ENCODE results near the gene PHF21A. TPM values are rescaled to one million over a fixed set of nuclear protein-coding genes. Genes with fewer than 3 reads are reported as not detected.
"Not testable (repeated sequence)": the region's sequence is repeated elsewhere in the genome, so short reads cannot be mapped to it uniquely, and the experiment has no call there.

Gene PHF21A
- total RNA-seq, 1 donor from 2014 or later = 26.3 TPM

DNA sequence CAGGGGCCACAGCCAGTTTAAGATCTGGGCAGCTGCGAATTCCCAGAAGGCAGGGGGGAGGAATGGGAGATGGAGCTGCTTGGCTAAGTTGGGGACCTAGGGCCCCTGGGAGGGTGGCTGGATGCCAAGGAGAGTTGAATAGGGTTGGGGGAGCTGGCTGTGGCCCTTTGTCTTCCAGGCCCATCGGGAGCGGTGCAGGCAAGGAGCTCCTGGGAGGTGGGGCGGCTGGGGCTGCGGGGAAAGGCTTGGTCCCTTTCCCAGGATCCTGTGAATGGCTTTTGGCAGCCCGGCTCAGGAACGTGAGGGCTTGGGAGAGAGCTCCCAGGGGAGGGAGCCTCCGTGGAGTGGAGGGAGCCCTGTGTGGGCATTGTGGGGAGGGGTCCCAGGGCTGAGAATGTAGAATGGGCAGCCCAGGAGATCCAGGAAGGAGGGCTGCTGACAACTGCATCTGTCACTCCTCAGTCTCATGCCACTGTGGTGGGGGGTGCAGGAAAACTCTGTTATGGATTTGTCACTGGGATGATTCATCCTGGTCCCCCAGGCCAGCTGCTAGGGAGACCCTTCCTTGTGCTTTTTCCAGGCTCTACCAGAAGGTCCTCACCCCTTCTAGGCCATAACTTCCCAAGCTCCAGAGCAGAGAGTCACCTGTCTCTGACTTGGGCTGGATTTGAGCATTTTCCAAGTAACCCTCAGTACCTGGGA is 220.2 kb downstream of the PHF21A start:
- DNase-seq = no peak

GRCh38 chr11:45900175-45900800 is 221.0 kb downstream of the PHF21A start:
- not testable (repeated sequence) for DNase-seq

DNA sequence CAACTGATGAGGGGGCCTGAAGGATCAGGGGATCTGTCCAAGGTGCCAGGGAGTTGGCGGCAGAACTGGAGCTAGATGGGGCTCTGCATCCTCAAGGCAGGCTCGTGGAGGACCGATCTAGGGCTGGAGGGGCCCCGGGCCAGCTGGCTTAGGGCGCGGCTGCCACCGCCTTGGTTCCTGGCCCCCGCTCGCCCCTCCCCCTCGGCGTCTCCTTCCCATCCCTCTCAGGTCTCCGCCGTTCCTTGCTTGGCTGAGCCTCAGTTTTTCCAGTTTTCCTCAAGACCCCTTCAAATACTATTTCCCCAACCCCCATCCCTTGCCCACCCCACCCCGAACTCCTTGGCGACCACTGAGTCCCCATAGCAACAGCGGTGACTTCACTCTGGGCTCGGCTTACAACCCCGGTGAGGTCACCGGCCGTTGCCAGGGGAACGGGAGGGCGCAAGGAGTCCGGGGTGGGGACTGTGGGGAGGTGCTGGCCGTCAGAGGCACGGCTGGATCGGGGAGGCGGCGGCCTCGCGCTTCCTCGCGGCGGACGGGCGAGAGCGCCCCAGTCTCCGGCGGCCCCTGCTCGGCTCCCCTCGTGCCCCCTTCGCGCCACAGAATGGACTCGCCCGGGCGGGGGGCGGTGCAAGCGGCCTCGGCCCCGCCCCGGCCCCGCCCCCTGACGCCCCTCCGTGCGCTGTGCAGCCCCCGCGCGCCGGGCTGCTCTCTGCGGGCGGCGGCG is 221.6 kb downstream of the PHF21A start:
- peak; percentile 73 for DNase-seq

GRCh38 chr11:45899086-45899447 is 222.2 kb downstream of the PHF21A start:
- no peak for DNase-seq

DNA sequence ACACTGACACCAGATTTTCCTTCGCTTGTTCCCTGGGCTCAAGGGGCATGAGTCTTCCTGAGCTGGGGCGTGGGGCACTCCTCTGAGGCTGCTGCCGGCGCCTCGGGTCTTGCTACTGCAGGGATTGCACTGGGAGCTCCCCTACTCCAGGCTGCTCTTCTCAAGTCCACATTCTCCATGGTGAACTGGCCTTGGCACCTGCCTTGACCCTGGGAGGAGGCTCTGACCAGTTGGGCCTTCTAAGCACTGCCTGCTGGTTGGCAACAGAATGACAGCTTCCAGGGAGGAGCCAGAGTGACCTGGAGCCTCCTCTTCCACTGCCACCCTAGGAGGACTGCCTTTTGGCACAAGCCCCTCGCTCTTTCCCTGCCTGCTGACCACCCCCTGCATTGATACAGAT is 223.7 kb downstream of the PHF21A start:
- DNase-seq = no peak

- no peak for DNase-seq
Observed at GRCh38 chr11:45896422-45896984, 224.8 kb downstream of the PHF21A start.

GRCh38 chr11:45895553-45896259 is 225.5 kb downstream of the PHF21A start:
- no peak for DNase-seq

GRCh38 chr11:45894555-45895247 is 226.6 kb downstream of the PHF21A start:
- no peak for DNase-seq

- DNase-seq = no peak
Observed at GRCh38 chr11:45892856-45893255, 228.4 kb downstream of the PHF21A start.

- no peak for DNase-seq
Observed at GRCh38 chr11:45890886-45891550, 230.2 kb downstream of the PHF21A start.

GRCh38 chr11:45889966-45890365 is 231.3 kb downstream of the PHF21A start:
- no peak for DNase-seq

GRCh38 chr11:45889555-45889954 is 231.7 kb downstream of the PHF21A start:
- no peak for DNase-seq

GRCh38 chr11:45887587-45887986 is 233.7 kb downstream of the PHF21A start:
- no peak for DNase-seq

DNA sequence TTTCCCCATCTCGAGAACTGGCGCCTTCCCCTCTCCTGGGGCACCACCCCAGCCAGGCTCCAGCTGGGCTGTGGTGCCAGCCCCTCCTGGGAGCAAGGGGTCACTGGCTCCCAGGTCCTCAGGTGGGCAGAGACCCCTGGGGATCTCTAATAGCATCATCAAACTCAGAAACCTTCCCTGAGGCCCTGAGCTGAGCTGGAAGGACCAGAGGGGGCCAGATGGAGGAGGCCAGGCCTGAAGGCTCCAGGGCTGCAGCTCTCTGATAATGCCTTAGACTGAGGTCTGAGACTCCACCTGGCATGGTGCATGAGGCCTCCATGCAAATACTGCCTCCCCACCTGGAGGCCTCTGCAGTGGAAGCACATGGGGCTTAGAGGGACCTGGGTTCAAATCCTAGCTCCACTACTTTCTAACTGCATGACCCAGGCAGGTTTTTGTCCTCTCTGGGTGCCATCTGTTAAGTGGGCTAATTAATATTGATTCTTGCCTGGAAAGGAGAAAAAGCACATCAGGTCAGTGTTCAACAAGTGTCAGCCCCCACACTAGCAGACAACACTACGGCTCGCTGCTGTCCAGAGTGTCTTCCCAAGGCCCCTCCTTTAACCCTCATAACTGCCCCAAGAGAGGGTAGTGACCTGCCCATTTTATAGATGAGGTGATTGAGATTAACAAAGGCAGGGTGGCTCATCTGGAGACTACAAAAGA is 234.3 kb downstream of the PHF21A start:
- DNase-seq = no peak

DNA sequence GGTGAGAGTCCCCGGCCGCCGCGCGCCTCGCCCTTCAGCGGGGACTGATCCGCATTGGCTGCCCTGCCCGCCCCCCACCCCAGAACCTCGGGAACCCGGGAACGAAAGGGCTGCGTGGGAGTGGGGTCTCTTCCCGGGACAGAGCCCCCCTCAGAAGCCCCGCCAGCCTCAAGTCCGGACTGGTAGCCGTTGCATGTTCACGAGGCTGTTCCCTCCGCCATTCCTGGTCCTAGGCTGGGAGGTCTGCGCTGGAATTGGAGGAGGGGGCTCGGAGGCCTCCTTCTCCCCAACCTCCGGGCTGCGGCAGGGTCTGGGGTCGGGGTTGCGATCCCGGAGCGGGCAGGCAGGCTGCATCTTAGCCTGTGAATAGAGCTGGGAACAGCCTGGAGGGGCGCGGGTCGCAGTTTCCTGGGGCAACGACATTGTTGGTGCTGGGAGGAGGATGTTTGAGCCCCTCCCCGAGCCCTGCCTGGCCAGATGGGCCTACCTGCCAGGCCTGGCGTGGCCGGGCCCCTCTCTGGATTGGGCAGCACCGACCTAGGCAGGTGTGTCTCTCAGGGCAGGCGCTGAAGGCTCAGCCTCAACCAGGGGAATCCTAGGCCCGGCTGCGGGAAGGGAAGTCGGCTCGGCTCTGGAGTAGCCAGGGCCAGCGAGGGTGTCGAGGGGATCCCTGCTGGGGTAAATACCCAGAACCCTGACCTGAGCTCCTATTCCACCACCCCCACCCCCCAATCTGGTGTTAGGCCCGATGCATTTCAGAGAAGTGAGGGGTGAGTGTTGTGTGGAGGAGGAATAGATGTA is 235.1 kb downstream of the PHF21A start:
- DNase-seq = no peak

DNA sequence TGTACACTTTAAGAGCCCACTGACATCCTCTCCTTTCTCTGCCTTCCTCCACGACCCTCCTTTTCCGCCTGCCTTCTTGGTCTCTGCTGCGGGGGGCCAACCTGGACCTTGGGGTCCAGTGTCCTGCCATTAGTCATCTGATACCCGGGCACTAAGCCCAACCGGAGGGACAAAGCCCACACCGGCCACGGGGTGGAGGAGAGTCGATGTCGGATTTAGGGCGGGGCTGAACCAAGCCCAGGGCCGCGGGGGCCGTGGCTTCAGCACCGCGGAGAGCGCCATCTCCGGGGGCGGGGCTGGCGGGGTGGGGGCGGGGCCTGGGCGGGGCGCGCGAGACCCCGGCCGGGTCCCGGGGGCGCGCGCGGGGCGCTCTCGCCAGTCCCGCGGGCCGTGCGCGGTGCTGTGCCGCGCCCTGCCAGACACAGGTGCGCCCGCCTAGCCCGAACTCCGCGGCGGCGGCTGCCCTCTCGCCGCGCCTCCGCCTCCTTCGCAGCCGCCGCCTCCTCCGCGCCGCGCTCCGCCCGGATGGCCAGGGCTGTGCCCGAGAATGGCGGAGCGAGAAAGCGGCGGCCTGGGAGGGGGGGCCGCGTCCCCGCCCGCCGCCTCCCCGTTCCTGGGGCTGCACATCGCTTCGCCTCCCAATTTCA is 235.9 kb downstream of the PHF21A start, which contains the start of gene MAPK8IP1:
Gene MAPK8IP1 (plus strand): TSS at position 378 of the 647 bp plus-strand sequence. CDS start 170 bp downstream, at position 548.
- DNase-seq = no peak

- DNase-seq = no peak
Observed at GRCh38 chr11:45884596-45885185, 236.6 kb downstream of the PHF21A start.

All from skin of body (tissue), 2 donors.